Stimulated activated effector memory CD8-positive, alpha-beta T cell treated with anti-CD3 and anti-CD28 coated beads, Interleukin-12 subunit alpha, Interleukin-12 subunit beta, amount 100 ng/mL, for 72 hours (primary cell): ENCODE measurements around the gene TSR1.

ENCODE experiments used
- ATAC-seq: fragments of 150-1000 bp; cut with Tn5 transposase; 2 replicates; pipeline ENCODE4 v1.10.0; 2021
- DNase-seq, 2 donors: peaks; one replicate each; pipeline ENCODE4 v3.0.0; 2021 to 2022; ENCODE audit warnings: low spot score in 2 of 2
- H3K27ac Mint-ChIP-seq: one replicate; pipeline ENCODE4 v1.8.0; 2022; ENCODE audit warnings: mild to moderate bottlenecking, mixed read lengths
- H3K36me3 Mint-ChIP-seq: one replicate; pipeline ENCODE4 v1.8.0; 2022; ENCODE audit warnings: mild to moderate bottlenecking, mixed read lengths
- H3K4me1 Mint-ChIP-seq: one replicate; pipeline ENCODE4 v1.8.0; 2022; ENCODE audit warnings: mixed read lengths
- H3K4me3 Mint-ChIP-seq: one replicate; pipeline ENCODE4 v1.8.0; 2022; ENCODE audit warnings: mild to moderate bottlenecking, mixed read lengths
- H3K9me3 Mint-ChIP-seq: one replicate; pipeline ENCODE4 v1.8.0; 2022; ENCODE audit warnings: mixed read lengths

Gene TSR1

GRCh38 chr17:2361010-2361760, 24.9 kb upstream of the TSR1 start:
- H3K36me3 Mint-ChIP-seq = peaks cover 17% of the 10 kb centered on the region
- no peaks in the 10 kb centered on the region for H3K9me3 Mint-ChIP-seq
- no peak overlapping the region for H3K27ac Mint-ChIP-seq
- no peak overlapping the region for H3K4me3 Mint-ChIP-seq
- DNase-seq (no peak), ATAC-seq (no peak)
- H3K4me1 Mint-ChIP-seq = peaks cover 6% of the 10 kb centered on the region

- peaks cover 6% of the 10 kb centered on the region for H3K36me3 Mint-ChIP-seq
- no peak for ATAC-seq
Measured at GRCh38 chr17:2357931-2358434, 21.7 kb upstream of the TSR1 start.

GRCh38 chr17:2357237-2357636, 21.0 kb upstream of the TSR1 start:
- Mint-ChIP-seq H3K4me3 (no peak overlapping the region), H3K27ac (no peak overlapping the region), H3K9me3 (no peaks in the 10 kb centered on the region), H3K4me1 (peaks cover 19% of the 10 kb centered on the region), H3K36me3 (peaks cover under 1% of the 10 kb centered on the region)
- no peak for DNase-seq
- no peak for ATAC-seq

More at GRCh38 chr17:2357931-2358434, 21.7 kb upstream of the TSR1 start:
- peaks cover 19% of the 10 kb centered on the region for H3K4me1 Mint-ChIP-seq
- H3K27ac Mint-ChIP-seq = no peak overlapping the region
- no peaks in the 10 kb centered on the region for H3K9me3 Mint-ChIP-seq
- no peak for DNase-seq
- H3K4me3 Mint-ChIP-seq = no peak overlapping the region

- Mint-ChIP-seq H3K27ac (no peak overlapping the region), H3K9me3 (no peaks in the 10 kb centered on the region), H3K4me1 (peaks cover 14% of the 10 kb centered on the region), H3K36me3 (no peaks in the 10 kb centered on the region), H3K4me3 (no peak overlapping the region)
- ATAC-seq (no peak), DNase-seq (no peak)
Measured at GRCh38 chr17:2354311-2354710, 18.1 kb upstream of the TSR1 start.

- Mint-ChIP-seq H3K27ac (no peak overlapping the region), H3K9me3 (no peaks in the 10 kb centered on the region), H3K4me1 (peaks cover 14% of the 10 kb centered on the region), H3K4me3 (no peak overlapping the region), H3K36me3 (no peaks in the 10 kb centered on the region)
- ATAC-seq = no peak
- DNase-seq = no peak
Measured at GRCh38 chr17:2351269-2351668, 15.0 kb upstream of the TSR1 start.

GRCh38 chr17:2347805-2348685, 11.8 kb upstream of the TSR1 start:
- Mint-ChIP-seq H3K27ac (no peak overlapping the region), H3K9me3 (no peaks in the 10 kb centered on the region), H3K4me3 (no peak overlapping the region), H3K4me1 (no peaks in the 10 kb centered on the region), H3K36me3 (peaks cover 7% of the 10 kb centered on the region)
- ATAC-seq (no peak), DNase-seq (no peak)

GRCh38 chr17:2346475-2346874, 10.2 kb upstream of the TSR1 start:
- DNase-seq (no peak), ATAC-seq (no peak)
- no peaks in the 10 kb centered on the region for H3K9me3 Mint-ChIP-seq

GRCh38 chr17:2344528-2344927, 8.3 kb upstream of the TSR1 start:
- H3K36me3 Mint-ChIP-seq = peaks cover 15% of the 10 kb centered on the region
- no peaks in the 10 kb centered on the region for H3K4me1 Mint-ChIP-seq
- no peak overlapping the region for H3K27ac Mint-ChIP-seq
- no peak overlapping the region for H3K4me3 Mint-ChIP-seq
- no peak for DNase-seq
- H3K9me3 Mint-ChIP-seq = no peaks in the 10 kb centered on the region
- no peak for ATAC-seq

More at GRCh38 chr17:2346475-2346874, 10.2 kb upstream of the TSR1 start:
- Mint-ChIP-seq H3K27ac (no peak overlapping the region), H3K4me1 (no peaks in the 10 kb centered on the region), H3K36me3 (peaks cover 15% of the 10 kb centered on the region), H3K4me3 (no peak overlapping the region)

GRCh38 chr17:2343421-2343820, 7.2 kb upstream of the TSR1 start:
- ATAC-seq (peak; percentile 80), DNase-seq (no peak)
- H3K27ac Mint-ChIP-seq = peak overlapping the region; percentile 50
- no peak overlapping the region for H3K4me3 Mint-ChIP-seq
- H3K4me1 Mint-ChIP-seq = peaks cover 3% of the 10 kb centered on the region
- peaks cover 15% of the 10 kb centered on the region for H3K36me3 Mint-ChIP-seq
- no peaks in the 10 kb centered on the region for H3K9me3 Mint-ChIP-seq

- peak overlapping the region; percentile 100 for H3K4me3 Mint-ChIP-seq
- H3K9me3 Mint-ChIP-seq = no peaks in the 10 kb centered on the region
- peak overlapping the region; percentile 60 for H3K27ac Mint-ChIP-seq
- peaks cover 5% of the 10 kb centered on the region for H3K4me1 Mint-ChIP-seq
- no peak for DNase-seq
- ATAC-seq = no peak
- peaks cover 9% of the 10 kb centered on the region for H3K36me3 Mint-ChIP-seq
Measured at GRCh38 chr17:2338315-2338657, 2.0 kb upstream of the TSR1 start.

- Mint-ChIP-seq H3K9me3 (no peaks in the 10 kb centered on the region), H3K4me3 (peak overlapping the region; percentile 100), H3K27ac (peak overlapping the region; percentile 60), H3K4me1 (peaks cover 5% of the 10 kb centered on the region), H3K36me3 (peaks cover 9% of the 10 kb centered on the region)
- peak; percentile 48 to 75 for DNase-seq
- peak; percentile 63 for ATAC-seq
Measured at GRCh38 chr17:2337544-2338314, 1.5 kb upstream of the TSR1 start.

- peaks cover 5% of the 10 kb centered on the region for H3K36me3 Mint-ChIP-seq
- peak within 1 kb of the TSS; percentile 100 for H3K4me3 Mint-ChIP-seq
- no peaks in the 10 kb centered on the region for H3K9me3 Mint-ChIP-seq
- peak; percentile 63 for ATAC-seq
- H3K27ac Mint-ChIP-seq = peak within 1 kb of the TSS; percentile 98
- DNase-seq = peak in 1 of 2 donors; percentile 41
- H3K4me1 Mint-ChIP-seq = peaks cover 5% of the 10 kb centered on the region
Measured at GRCh38 chr17:2336852-2337543, 741 bp upstream of the TSR1 start, which contains the start of gene SGSM2. SGSM2 (plus strand) TSS chr17:2337501; CDS start chr17:2337689, 188 bp downstream.

- H3K27ac Mint-ChIP-seq = peak overlapping the region; percentile 98
- no peak for DNase-seq
- peaks cover 5% of the 10 kb centered on the region for H3K4me1 Mint-ChIP-seq
- H3K9me3 Mint-ChIP-seq = no peaks in the 10 kb centered on the region
- H3K4me3 Mint-ChIP-seq = peak overlapping the region; percentile 100
- no peaks in the 10 kb centered on the region for H3K36me3 Mint-ChIP-seq
- ATAC-seq = no peak
Measured at GRCh38 chr17:2335726-2336214, 487 bp downstream of the TSR1 start.

GRCh38 chr17:2331303-2331702, 5.0 kb downstream of the TSR1 start:
- DNase-seq = no peak
- H3K36me3 Mint-ChIP-seq = no peaks in the 10 kb centered on the region
- no peak overlapping the region for H3K27ac Mint-ChIP-seq
- H3K4me1 Mint-ChIP-seq = no peaks in the 10 kb centered on the region
- no peak for ATAC-seq
- no peak overlapping the region for H3K4me3 Mint-ChIP-seq
- H3K9me3 Mint-ChIP-seq = no peaks in the 10 kb centered on the region
